Activated T-helper 1 cell treated with anti-CD3 and anti-CD28 coated beads, Interleukin-12 subunit alpha, Interleukin-12 subunit beta, Interleukin-2, Interleukin-4 antibody, amounts not matched to agents 30 ng/mL and 10 ng/mL and 1 ng/mL, durations not matched to agents 14 hours and 24 hours and 36 hours (primary cell): ENCODE data around the gene CACNA1B. TPM values are rescaled to one million over a fixed set of nuclear protein-coding genes. Genes with fewer than 3 reads are reported as not detected.
A peak's percentile ranks its signal among the peaks of the same experiment; 100 is the strongest.
"Not testable (repeated sequence)": the region's sequence is repeated elsewhere in the genome, so short reads cannot be mapped to it uniquely, and the experiment has no call there.

Source experiments
- DNase-seq: peaks from one replicate; pipeline ENCODE4 v3.0.0; 2021; ENCODE audit warnings: low spot score
- H3K27ac Mint-ChIP-seq: one replicate; pipeline ENCODE4 v1.8.0; 2021; ENCODE audit warnings: mild to moderate bottlenecking, mixed read lengths
- H3K27me3 Mint-ChIP-seq: one replicate; pipeline ENCODE4 v1.8.0; 2022; ENCODE audit warnings: mild to moderate bottlenecking, moderate library complexity, mixed read lengths; ENCODE audit not compliant: insufficient read depth
- H3K36me3 Mint-ChIP-seq: one replicate; pipeline ENCODE4 v1.8.0; 2021; ENCODE audit warnings: low read depth, mixed read lengths
- H3K4me1 Mint-ChIP-seq: one replicate; pipeline ENCODE4 v1.8.0; 2021; ENCODE audit warnings: low read depth, mixed read lengths
- H3K4me3 Mint-ChIP-seq: one replicate; pipeline ENCODE4 v1.8.0; 2021; ENCODE audit warnings: mild to moderate bottlenecking, moderate library complexity, mixed read lengths
- H3K9me3 Mint-ChIP-seq: one replicate; pipeline ENCODE4 v1.8.0; 2021; ENCODE audit warnings: mixed read lengths
- intact Hi-C: fragments of 100-400 bp; cut with micrococcal nuclease; formaldehyde crosslinking; loops from one replicate; pipeline ENCODE4 v1.15.1; 2024
- total RNA-seq: library from RNA; stranded (reverse); gene quantifications from 2 replicates; pipeline ENCODE4 v1.2.3, GENCODE V29; 2022

Gene CACNA1B
- total RNA-seq, 1 donor from 2014 or later = not detected

DNA sequence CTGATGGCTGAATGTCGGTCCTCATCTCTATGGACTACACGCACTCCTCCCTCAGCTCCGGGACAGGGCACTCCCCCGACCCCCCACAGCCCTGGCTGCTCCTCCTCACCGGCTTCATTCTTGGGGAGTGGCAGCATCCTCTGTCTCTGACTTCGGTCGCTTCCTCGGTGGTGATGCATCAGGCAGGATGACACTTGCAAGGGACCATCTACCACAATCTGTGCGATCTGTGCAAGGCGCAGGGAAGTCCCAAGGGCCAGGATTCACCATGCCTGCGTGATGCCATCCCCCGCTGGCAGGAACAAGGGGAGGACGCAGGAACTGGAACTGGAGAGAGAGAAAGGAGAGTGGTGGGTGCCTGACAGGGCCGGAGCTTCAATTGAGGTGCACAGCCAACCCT is 2.2 kb upstream of the CACNA1B start:
- H3K4me1 Mint-ChIP-seq = no peaks in the 10 kb centered on the region
- intact Hi-C loops = no loop called here
- no peak overlapping the region for H3K27ac Mint-ChIP-seq
- no peak for DNase-seq
- peaks cover 3% of the 10 kb centered on the region for H3K9me3 Mint-ChIP-seq
- H3K4me3 Mint-ChIP-seq = no peak overlapping the region
- H3K36me3 Mint-ChIP-seq = peaks cover 2% of the 10 kb centered on the region
- peaks cover 11% of the 10 kb centered on the region for H3K27me3 Mint-ChIP-seq

DNA sequence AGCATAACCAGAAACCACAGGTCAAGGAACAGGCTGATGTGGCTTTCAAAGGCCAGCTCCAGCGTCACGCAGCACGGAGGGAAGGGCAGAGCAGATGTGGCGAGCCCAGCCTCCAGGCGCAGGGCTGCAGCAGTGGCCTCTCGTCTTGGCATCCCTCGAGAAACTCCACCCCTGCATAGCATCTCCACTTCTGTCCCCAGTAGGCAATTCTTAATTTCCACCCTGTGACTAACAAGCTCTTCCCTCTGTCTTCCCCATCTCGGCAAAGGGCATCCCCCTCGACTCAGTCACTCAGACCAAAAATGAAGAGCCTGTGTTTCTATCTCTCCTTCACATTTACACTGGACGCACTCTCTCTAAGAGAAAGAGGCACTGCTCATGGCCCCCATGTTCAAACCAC is 1.7 kb upstream of the CACNA1B start:
- peaks cover 3% of the 10 kb centered on the region for H3K9me3 Mint-ChIP-seq
- H3K36me3 Mint-ChIP-seq = peaks cover 2% of the 10 kb centered on the region
- H3K4me1 Mint-ChIP-seq = no peaks in the 10 kb centered on the region
- intact Hi-C loops = no loop called here
- H3K27ac Mint-ChIP-seq = no peak overlapping the region
- DNase-seq = no peak
- peaks cover 8% of the 10 kb centered on the region for H3K27me3 Mint-ChIP-seq
- H3K4me3 Mint-ChIP-seq = no peak overlapping the region

DNA sequence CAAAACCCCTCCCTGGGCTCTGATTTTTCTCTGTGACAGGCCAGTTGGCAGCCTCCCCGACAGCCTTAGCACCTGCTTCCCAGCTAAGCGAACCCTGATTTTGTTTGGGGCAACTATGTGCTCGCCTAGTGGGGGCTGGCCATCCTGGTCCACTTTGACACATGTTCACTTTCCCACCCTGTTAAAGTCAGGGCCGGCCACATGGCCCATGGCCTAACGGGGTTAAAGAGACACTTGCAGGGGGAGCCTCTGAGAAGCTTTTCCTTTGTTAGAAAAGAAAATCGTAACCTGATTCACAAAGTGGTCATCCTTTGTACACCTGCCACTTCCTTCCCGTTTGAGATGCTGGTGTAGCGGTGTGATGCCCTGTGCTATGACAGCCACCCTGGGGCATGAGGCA is 1.3 kb upstream of the CACNA1B start:
- Mint-ChIP-seq H3K36me3 (peaks cover 2% of the 10 kb centered on the region), H3K9me3 (peaks cover 3% of the 10 kb centered on the region), H3K27ac (peak overlapping the region; percentile 68), H3K4me3 (no peak overlapping the region), H3K27me3 (peaks cover 8% of the 10 kb centered on the region), H3K4me1 (no peaks in the 10 kb centered on the region)
- intact Hi-C loops = no loop called here
- DNase-seq = no peak

DNA sequence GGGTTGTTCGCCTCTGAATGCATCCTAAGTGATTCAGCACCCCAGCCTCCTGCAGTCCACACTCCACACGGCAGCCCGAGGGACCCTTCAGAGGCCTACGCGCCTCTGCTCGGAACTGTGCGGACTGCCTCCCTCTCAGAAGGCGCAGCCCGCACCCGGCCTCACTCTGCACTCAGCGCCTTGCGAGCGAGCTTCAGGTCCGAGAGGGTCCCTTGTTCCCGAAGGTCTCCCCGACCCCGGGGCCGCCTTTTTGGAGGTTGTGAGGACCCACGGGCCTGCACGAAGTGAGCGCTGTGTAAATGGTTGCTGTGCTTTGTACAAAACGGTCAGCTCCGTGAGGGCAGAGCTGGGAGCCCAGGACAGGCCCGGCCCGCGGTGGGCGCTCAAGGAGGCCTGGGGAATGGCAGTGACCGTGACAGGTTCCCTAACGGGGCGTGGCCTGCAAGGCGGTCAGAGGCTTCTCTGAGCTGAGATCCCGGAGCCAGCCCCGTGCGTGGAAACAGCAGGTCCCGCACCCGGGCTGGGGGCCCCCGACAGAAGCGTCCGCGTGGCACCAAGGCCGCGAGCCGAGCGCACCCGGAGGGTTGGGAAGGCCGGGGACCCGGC is 698 bp upstream of the CACNA1B start:
- intact Hi-C loops = no loop called here
- H3K36me3 Mint-ChIP-seq = peaks cover 2% of the 10 kb centered on the region

DNA sequence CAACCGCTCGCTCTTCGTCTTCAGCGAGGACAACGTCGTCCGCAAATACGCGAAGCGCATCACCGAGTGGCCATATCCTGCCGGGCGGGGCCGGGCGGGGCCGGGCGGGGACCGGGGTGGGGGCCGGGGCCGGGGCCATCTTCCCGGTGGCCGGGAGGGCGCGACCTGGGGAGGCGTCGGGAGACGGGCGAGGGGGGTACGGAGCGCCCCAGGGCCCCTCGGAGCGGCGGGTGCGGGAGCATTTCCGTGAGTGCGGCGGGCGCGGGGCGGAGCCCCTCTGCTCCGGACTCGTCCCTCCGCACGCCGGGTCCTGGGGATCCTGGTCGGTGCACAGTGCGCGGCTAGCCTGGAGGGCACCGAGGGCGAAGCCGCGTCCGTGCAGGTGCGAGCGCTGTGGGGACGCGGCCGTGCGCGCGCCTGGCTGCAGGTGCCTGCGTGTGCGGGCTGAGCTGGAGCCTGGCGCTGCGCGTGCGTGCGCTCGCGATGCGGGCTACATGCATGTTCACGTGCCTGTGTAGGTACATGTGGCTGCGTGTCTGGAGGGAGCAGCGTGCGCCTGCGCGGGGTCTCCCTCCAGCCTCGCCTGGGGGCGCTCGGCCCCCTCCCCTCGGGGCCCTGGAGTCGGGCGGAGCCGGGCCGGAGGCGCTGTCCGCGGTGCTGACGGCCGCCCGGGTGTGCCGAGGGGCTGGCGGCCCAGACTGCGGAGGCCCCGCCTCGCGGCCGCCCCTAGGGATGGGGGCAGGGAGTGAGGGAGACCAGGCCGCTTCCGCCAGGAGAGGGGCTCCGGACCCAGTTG is 762 bp downstream of the CACNA1B start:
- Mint-ChIP-seq H3K4me1 (no peaks in the 10 kb centered on the region), H3K36me3 (peaks cover 2% of the 10 kb centered on the region), H3K27me3 (peaks cover 8% of the 10 kb centered on the region), H3K4me3 (no peak overlapping the region), H3K9me3 (peaks cover 3% of the 10 kb centered on the region), H3K27ac (no peak overlapping the region)
- intact Hi-C loops = no loop called here
- DNase-seq = peak; percentile 22

More for the DNA sequence above, 698 bp upstream of the CACNA1B start:
- Mint-ChIP-seq H3K4me3 (no peak overlapping the region), H3K27ac (no peak overlapping the region), H3K4me1 (no peaks in the 10 kb centered on the region), H3K27me3 (peaks cover 8% of the 10 kb centered on the region), H3K9me3 (peaks cover 3% of the 10 kb centered on the region)
- DNase-seq = no peak

DNA sequence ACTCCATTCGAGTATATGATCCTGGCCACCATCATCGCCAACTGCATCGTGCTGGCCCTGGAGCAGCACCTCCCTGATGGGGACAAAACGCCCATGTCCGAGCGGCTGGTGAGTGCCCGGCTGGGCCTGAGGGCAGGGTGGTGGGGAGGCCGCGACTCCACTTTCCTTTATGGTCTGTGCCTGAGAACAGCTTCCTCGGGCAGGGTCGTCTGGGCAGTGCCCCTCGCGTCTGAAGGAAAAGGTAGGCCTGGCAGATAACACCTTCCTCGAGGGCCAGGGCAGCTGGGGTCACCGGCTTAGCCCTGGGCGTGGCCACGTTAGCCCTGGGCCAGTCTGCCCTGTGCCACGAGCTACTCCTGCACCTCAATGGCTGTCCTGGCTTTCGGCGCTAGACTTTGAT is 1.5 kb downstream of the CACNA1B start:
- H3K4me1 Mint-ChIP-seq = no peaks in the 10 kb centered on the region
- DNase-seq = no peak
- peaks cover 3% of the 10 kb centered on the region for H3K9me3 Mint-ChIP-seq
- H3K27ac Mint-ChIP-seq = no peak overlapping the region
- H3K27me3 Mint-ChIP-seq = peaks cover 8% of the 10 kb centered on the region
- H3K4me3 Mint-ChIP-seq = no peak overlapping the region
- intact Hi-C loops = no loop called here
- H3K36me3 Mint-ChIP-seq = peaks cover 2% of the 10 kb centered on the region

DNA sequence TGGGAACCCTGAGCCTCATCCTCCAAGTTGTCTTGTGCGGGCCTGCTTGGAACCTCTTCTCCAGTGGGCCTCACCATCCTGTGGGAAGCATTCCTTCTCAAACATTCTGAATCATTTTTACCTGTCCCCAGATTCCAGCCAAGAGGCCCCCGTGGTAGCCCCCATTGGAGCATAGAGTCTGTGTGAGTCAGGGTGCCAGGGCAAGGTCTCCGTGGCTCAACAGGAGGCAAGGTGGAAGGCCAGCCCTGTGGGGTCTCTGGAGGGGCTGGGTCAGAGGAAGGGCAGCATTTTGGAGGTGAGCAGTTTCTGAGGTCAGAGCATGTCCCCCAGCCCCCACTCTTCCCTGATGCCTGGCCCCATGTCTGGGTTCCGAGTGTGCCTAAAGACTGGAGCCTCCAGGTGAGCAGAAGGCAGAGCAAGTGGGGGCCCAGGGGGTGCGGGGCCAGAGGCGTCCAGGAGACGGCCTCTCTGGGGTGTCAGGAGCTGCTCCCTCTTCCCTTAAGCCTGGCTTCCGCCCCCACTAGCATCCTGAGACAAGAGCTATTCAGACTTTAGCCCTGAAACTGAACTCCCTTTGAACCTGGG is 2.1 kb downstream of the CACNA1B start:
- no peaks in the 10 kb centered on the region for H3K4me1 Mint-ChIP-seq
- DNase-seq = no peak
- intact Hi-C loops = no loop called here
- no peak overlapping the region for H3K27ac Mint-ChIP-seq
- peaks cover 3% of the 10 kb centered on the region for H3K9me3 Mint-ChIP-seq
- H3K4me3 Mint-ChIP-seq = no peak overlapping the region
- H3K27me3 Mint-ChIP-seq = peaks cover 8% of the 10 kb centered on the region
- peaks cover 2% of the 10 kb centered on the region for H3K36me3 Mint-ChIP-seq

DNA sequence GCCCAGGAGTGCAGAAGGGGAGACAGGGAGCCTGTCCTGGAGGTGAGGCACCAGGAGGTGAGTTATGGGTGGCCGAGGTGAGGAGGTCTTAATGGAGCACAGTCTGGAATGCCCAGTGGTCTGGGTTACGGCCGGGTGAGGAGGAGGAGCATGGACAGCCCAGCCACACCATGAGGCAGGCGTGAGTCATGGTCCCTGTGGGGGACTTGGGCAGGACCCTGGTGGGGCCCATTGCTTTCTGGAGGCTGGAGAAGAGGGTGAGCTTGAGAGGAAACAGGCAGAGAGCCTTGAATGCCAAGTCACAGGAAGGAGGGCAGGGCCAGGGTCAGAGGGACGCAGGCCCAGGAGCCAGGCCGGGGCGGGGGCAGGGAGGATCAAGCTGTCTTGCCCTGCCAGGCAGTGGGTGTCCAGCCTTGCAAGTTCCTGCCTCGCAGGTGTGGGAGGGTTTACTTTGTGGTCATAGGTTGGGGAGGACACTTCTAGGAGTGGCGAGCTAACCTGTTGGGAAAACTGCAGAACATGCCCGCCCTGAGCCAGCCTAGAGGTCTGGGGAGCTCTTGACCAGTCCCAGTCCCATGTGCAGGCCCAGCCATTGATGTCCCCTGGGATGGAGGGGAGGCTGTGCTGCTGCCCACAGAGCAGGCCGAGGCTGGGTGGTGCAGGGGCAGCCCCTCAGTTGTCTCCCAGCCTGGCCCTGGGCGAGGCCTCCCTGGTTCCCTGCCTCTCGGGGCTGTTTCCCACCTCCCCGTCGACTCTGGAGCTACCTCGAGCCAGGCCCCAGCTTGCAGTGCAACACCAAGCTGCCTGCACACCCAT is 2.8 kb downstream of the CACNA1B start:
- Mint-ChIP-seq H3K27me3 (peaks cover 8% of the 10 kb centered on the region), H3K9me3 (peaks cover 3% of the 10 kb centered on the region), H3K4me3 (no peak overlapping the region), H3K27ac (no peak overlapping the region), H3K36me3 (peaks cover 2% of the 10 kb centered on the region), H3K4me1 (no peaks in the 10 kb centered on the region)
- intact Hi-C loops = no loop called here
- no peak for DNase-seq

DNA sequence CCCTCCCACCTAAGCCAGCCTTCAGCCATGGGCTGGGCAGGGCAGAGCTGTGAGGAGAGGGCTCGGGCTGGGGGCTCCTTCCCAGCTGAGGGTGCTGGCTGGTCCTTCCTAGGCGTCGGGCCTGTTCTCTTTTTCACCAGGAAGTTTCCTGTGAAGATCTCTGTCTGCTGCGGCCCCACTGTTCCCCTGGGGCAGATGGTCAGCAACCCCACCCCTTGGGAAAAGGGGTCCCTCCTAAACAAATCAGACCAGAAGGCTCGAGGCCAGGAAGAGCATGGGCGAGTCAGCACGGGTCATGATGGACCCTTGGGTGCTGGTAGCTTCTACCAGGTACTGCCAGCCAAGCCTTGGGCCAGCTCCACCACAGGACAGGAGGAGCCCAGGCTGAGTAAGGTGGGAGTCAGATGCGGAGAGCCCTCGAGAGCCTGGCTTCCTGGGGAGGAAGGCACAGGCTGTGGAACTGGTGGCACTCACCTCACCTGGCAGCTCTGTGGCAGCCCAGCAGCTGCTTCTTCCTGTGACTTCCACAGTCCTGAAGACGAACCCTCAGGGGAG is 3.5 kb downstream of the CACNA1B start:
- peaks cover 2% of the 10 kb centered on the region for H3K36me3 Mint-ChIP-seq
- no peaks in the 10 kb centered on the region for H3K4me1 Mint-ChIP-seq
- H3K9me3 Mint-ChIP-seq = peaks cover 3% of the 10 kb centered on the region

DNA sequence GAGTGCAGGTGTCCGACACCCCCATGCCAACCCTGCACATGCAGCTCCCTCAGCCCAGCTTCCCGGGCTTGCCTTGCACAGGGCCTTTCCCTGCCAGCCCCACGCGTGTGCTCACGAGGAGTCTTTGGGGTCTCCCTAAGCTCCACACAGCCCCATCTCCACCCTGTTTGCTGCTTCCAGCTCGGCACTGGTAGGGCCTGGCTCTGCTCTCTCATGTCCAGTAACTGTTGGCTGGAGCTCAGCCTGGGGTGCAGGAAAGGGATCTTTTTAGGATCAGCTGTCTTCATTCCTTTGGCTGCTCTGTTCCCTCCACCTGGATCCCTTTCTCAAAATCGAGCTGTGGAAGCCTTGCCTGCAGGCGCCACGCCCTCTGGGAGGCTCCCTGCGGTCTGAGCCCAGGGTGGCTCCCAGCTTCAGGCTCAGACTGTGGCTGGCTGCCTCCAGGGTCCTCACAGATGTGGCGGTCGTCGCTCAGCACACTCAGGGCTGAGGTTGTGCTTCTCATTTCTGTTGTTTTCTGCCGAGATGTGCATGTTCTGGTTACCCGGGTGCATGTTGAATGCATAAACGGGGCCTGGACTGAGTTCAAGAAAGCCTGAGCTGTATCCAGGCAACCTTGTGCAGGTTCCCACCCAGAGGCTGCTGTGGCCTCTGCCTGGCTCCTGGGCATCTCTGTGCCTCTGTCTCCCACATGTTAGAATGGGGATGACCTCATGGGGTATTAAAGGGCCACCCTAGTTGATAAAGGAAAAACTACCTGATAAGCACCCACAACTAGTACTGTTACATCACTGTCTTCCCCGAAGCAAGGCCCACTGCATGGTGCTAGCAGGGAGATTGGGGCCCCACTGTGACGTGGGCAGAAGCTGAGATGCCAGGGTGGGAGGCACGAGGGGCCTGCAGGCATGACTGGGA is 4.3 kb downstream of the CACNA1B start:
- H3K36me3 Mint-ChIP-seq = no peaks in the 10 kb centered on the region
- no peak overlapping the region for H3K27ac Mint-ChIP-seq
- H3K27me3 Mint-ChIP-seq = no peaks in the 10 kb centered on the region
- no peaks in the 10 kb centered on the region for H3K4me1 Mint-ChIP-seq
- intact Hi-C loops = no loop called here
- DNase-seq = no peak
- no peak overlapping the region for H3K4me3 Mint-ChIP-seq
- H3K9me3 Mint-ChIP-seq = no peaks in the 10 kb centered on the region

More for the DNA sequence above, 3.5 kb downstream of the CACNA1B start:
- Mint-ChIP-seq H3K27me3 (peaks cover 5% of the 10 kb centered on the region), H3K4me3 (no peak overlapping the region), H3K27ac (no peak overlapping the region)
- no peak for DNase-seq
- intact Hi-C loops = no loop called here

DNA sequence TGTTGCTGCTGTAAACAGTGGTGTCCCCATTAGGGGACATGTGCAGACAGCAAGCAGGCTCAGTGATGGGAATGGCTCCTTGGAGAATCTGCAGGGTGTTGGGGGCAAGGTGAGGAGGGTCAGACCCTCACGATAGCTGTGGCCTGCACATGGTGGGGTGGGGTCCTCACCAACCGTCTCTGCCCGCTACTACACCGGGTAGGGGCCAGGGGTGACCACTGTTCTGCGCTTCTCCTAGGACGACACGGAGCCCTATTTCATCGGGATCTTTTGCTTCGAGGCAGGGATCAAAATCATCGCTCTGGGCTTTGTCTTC is 4.9 kb downstream of the CACNA1B start:
- Mint-ChIP-seq H3K27ac (no peak overlapping the region), H3K9me3 (no peaks in the 10 kb centered on the region), H3K4me1 (no peaks in the 10 kb centered on the region), H3K36me3 (no peaks in the 10 kb centered on the region), H3K27me3 (no peaks in the 10 kb centered on the region), H3K4me3 (no peak overlapping the region)
- DNase-seq = no peak
- intact Hi-C loops = no loop called here

DNA sequence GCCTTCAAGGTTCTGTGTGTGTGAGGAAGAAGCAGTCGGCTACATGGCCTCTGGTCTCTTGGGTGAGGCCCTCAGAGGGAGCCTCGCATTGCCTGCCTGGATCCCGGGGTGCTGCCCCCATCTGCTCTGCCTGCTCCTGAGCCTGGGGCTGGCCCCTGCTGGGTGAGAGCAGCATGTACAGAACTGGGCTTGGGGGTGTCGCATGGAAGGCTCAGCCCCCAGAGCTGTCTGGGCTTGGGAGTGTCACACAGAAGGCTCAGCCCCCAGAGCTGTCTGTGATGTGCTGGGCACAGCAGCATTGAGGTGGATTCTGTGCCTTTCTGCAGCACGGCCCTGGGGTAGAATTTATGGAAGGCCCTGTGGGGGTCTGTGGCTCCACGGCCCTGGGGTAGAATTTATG is 6.4 kb downstream of the CACNA1B start:
- H3K27me3 Mint-ChIP-seq, H3K27ac Mint-ChIP-seq, H3K4me3 Mint-ChIP-seq, H3K9me3 Mint-ChIP-seq, H3K36me3 Mint-ChIP-seq, H3K4me1 Mint-ChIP-seq, DNase-seq, intact Hi-C loops: not testable (repeated sequence)
